ENCODE data around the gene ELOVL1. TPM values are rescaled to one million over a fixed set of nuclear protein-coding genes. Genes with fewer than 3 reads are reported as not detected.

Gene ELOVL1
- total and polyA plus RNA-seq, 4 donors: 12.8 to 50.3 (median 35.3) TPM

DNA sequence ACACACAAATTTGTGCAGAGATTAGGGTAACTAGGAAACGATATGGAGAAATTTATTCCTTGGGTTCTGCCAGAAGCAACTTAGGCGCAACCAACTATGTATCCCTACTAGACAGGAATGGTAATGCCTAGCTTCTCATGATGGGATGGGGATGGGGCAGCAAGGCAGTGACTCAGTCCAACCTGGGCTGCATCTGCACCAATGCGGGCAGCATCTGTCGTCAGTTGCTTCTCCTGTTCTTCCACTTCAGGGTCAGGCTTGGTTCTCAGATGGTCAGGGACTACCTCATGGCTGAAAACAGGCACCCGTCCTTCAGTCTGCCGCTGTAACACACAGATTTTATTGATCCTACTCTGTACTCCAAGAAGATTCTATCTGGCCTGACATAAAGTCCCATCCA, 18.9 kb upstream of the ELOVL1 start:
- Histone ChIP-seq H3K4me3 (ENCODE audit: low read depth in 1 of 3, low read length in 3 of 3) (no peak overlapping the region), H3K9ac (ENCODE audit: low read depth in 1 of 2, low read length in 2 of 2) (no peak overlapping the region), H3K9me3 (ENCODE audit: control insufficient read depth in 4 of 4, low read length in 3 of 4) (no peaks in the 10 kb centered on the region), H3K36me3 (ENCODE audit: control insufficient read depth in 4 of 4, insufficient read depth in 3 of 4, low read depth in 1 of 4, low read length in 3 of 4) (peaks cover 9 to 53% (median 40%) of the 10 kb centered on the region in 4 donors), H3K27ac (ENCODE audit: low read depth in 1 of 2, low read length in 2 of 2) (no peak overlapping the region), H3K27me3 (ENCODE audit: control insufficient read depth in 4 of 4, insufficient read depth in 4 of 4, low read length in 3 of 4) (no peaks in the 10 kb centered on the region), H3K4me1 (ENCODE audit: control insufficient read depth in 4 of 4, insufficient read depth in 4 of 4, low read length in 3 of 4) (peaks cover 2 to 41% (median 31%) of the 10 kb centered on the region in 4 donors)
- DNase-seq (ENCODE audit: low spot score): no peak
- TF ChIP-seq RXRA (IDR thresholded peaks at IDR 0.05) (no peak), EGR1 (IDR thresholded peaks at IDR 0.05; ENCODE audit: low read depth in 2 of 2) (no peak), TAF1 (conservative IDR thresholded peaks at IDR 0.05) (no peak), YY1 (IDR thresholded peaks at IDR 0.05) (no peak), GABPA (IDR thresholded peaks at IDR 0.05 in 1 of 2, conservative IDR thresholded peaks at IDR 0.05 in 1 of 2) (no peak), FOXA2 (IDR thresholded peaks at IDR 0.05) (no peak), HNF4G (IDR thresholded peaks at IDR 0.05) (no peak), JUND (IDR thresholded peaks at IDR 0.05) (no peak), NR2F2 (IDR thresholded peaks at IDR 0.05) (no peak)
- TF ChIP-seq, protein P1, sequence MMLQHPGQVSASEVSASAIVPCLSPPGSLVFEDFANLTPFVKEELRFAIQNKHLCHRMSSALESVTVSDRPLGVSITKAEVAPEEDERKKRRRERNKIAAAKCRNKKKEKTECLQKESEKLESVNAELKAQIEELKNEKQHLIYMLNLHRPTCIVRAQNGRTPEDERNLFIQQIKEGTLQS (IDR thresholded peaks at IDR 0.05): no peak
- TF ChIP-seq, protein P2, sequence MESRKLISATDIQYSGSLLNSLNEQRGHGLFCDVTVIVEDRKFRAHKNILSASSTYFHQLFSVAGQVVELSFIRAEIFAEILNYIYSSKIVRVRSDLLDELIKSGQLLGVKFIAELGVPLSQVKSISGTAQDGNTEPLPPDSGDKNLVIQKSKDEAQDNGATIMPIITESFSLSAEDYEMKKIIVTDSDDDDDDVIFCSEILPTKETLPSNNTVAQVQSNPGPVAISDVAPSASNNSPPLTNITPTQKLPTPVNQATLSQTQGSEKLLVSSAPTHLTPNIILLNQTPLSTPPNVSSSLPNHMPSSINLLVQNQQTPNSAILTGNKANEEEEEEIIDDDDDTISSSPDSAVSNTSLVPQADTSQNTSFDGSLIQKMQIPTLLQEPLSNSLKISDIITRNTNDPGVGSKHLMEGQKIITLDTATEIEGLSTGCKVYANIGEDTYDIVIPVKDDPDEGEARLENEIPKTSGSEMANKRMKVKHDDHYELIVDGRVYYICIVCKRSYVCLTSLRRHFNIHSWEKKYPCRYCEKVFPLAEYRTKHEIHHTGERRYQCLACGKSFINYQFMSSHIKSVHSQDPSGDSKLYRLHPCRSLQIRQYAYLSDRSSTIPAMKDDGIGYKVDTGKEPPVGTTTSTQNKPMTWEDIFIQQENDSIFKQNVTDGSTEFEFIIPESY (IDR thresholded peaks at IDR 0.05): no peak
- WGBS: 94% methylated on average over 6 of the region's 6 CpGs

DNA sequence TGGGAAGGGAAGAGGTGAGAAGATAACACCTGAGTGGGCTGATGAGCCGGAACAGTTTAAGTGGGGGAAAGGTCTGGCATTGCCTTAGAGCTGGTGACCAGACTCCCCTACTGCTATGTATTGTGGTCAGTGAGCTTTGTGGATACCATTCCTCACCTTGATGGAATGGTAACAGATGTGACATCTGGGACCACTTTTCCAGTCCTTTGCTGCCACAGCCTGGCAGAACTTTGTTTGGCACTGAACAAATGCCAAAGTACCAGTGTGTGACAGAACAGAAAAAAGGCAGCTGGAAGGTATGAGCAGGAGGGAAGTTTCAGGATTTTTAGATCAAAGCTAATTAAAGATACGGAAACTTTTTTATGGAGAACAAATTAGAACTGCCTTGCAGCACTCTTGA, 15.6 kb upstream of the ELOVL1 start:
- Histone ChIP-seq H3K9me3 (ENCODE audit: control insufficient read depth in 4 of 4, low read length in 3 of 4) (no peaks in the 10 kb centered on the region), H3K36me3 (ENCODE audit: control insufficient read depth in 4 of 4, insufficient read depth in 3 of 4, low read depth in 1 of 4, low read length in 3 of 4) (peaks cover 9 to 56% (median 43%) of the 10 kb centered on the region in 4 donors), H3K27me3 (ENCODE audit: control insufficient read depth in 4 of 4, insufficient read depth in 4 of 4, low read length in 3 of 4) (no peaks in the 10 kb centered on the region), H3K4me3 (ENCODE audit: low read depth in 1 of 3, low read length in 3 of 3) (no peak overlapping the region), H3K9ac (ENCODE audit: low read depth in 1 of 2, low read length in 2 of 2) (no peak overlapping the region), H3K27ac (ENCODE audit: low read depth in 1 of 2, low read length in 2 of 2) (no peak overlapping the region), H3K4me1 (ENCODE audit: control insufficient read depth in 4 of 4, insufficient read depth in 4 of 4, low read length in 3 of 4) (peaks cover 2 to 24% (median 17%) of the 10 kb centered on the region in 4 donors)
- TF ChIP-seq HNF4G (IDR thresholded peaks at IDR 0.05): no peak
- no peak for TF ChIP-seq TAF1 (conservative IDR thresholded peaks at IDR 0.05)
- TF ChIP-seq, protein P1 (IDR thresholded peaks at IDR 0.05): no peak
- no peak for TF ChIP-seq RXRA (IDR thresholded peaks at IDR 0.05)
- TF ChIP-seq, protein P3, sequence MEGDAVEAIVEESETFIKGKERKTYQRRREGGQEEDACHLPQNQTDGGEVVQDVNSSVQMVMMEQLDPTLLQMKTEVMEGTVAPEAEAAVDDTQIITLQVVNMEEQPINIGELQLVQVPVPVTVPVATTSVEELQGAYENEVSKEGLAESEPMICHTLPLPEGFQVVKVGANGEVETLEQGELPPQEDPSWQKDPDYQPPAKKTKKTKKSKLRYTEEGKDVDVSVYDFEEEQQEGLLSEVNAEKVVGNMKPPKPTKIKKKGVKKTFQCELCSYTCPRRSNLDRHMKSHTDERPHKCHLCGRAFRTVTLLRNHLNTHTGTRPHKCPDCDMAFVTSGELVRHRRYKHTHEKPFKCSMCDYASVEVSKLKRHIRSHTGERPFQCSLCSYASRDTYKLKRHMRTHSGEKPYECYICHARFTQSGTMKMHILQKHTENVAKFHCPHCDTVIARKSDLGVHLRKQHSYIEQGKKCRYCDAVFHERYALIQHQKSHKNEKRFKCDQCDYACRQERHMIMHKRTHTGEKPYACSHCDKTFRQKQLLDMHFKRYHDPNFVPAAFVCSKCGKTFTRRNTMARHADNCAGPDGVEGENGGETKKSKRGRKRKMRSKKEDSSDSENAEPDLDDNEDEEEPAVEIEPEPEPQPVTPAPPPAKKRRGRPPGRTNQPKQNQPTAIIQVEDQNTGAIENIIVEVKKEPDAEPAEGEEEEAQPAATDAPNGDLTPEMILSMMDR (IDR thresholded peaks at IDR 0.05; ENCODE audit: low read depth, low read length, missing input control): peak; percentile 30
- TF ChIP-seq GABPA (IDR thresholded peaks at IDR 0.05 in 1 of 2, conservative IDR thresholded peaks at IDR 0.05 in 1 of 2): no peak
- TF ChIP-seq EGR1 (IDR thresholded peaks at IDR 0.05; ENCODE audit: low read depth in 2 of 2): no peak
- peak; percentile 71 to 81 for TF ChIP-seq RAD21 (IDR thresholded peaks at IDR 0.05)
- no peak for DNase-seq (ENCODE audit: low spot score)
- 97% methylated on average over 2 of the region's 2 CpGs for WGBS
